Measurements from ENCODE around the gene KLHL22.
"Not testable (repeated sequence)": the region's sequence is repeated elsewhere in the genome, so short reads cannot be mapped to it uniquely, and the experiment has no call there.

The KLHL22 gene

DNA sequence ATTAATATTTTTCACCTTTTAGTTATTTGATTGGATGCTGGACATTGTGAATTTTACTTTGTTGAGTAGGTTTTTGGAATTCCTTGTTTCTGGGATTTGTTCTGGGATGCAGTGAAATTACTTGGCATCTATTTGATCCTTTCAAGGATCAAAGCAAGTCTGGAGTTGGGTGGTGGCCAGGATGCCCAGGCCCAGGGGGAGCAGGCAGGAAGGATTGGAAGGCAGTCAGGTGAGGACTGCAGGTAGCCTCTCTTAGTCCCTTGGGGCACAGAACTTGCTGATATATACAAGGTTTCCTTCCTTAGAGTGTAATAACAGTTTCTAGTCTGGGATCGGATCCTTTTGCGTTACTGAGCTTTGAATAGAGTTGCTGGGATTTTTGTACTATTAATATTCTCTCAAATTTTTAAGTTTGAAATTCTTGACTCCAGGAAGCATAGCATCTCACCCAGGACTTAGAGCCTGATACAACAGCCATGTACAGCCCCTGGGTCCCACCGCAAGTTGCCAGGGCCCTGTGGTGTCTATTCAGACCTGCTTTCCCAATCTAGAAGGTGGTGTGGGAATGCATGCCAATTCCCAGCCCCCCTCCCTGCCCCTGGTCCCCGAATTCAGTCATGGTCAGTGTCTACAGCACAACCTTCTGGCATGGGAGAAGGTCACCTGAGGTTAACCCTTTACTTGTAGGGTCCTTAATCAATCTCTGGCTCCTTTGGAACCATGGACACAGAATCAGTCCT, 95.6 kb downstream of the KLHL22 start:
- DNase-seq (ENCODE audit: low read depth), result no peak

DNA sequence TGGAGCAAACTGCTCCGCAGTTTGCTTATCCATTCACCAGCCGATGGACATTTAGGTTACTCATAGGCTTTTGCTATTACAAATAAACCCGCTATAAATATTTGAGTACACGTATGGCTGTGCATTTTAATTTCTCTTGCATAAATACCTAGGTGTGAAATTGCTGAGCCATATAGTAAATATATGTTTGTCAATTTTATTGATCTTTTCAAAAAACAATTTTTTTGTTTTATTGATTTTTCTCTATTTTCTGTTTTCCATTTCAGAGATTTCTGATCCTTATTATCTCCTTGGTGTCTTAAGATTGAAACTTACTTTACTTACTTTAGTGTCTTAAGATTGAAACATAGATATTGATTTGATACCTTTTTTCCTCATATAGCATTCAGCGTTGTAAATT, 97.2 kb downstream of the KLHL22 start:
- DNase-seq (ENCODE audit: low read depth), result no peak

DNA sequence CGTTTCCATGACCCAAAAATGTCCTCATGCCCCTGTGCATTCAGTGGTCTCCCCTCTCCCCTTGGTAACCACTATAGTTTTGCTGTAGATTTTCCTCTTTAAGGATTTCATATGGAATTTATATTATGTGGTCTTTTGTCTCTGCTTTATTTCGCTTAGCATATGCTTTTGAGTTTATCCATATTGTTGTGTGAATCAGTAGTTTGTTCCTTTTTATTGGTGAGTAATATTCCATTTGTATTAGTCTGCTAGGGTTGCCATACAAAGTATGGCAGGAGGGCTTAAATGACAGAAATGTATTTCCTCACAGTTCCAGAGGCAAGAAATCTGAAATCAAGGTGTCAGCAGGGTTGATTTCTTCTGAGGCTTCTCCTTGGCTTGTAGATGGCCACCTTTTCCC, 98.1 kb downstream of the KLHL22 start:
- DNase-seq (ENCODE audit: low read depth), result no peak

DNA sequence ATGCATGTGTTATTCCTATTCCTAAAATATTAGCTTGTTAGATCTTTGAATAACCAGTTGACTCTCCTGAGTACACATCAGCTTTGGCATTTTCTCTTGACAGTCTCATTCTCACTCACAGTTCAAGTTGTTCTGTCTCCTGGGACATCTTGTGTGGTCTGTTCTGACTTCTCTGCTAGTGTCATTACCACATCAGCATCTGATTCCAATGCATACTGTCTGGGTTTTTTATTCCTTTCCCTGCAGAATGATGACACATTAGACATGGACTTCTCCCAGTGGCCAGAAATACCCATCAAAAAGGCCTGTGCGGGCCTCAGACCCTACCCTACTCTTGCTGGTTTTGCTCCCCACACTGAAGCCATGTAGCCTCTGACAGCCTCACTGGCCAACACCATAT, 99.0 kb downstream of the KLHL22 start:
- DNase-seq (ENCODE audit: low read depth), result no peak

DNA sequence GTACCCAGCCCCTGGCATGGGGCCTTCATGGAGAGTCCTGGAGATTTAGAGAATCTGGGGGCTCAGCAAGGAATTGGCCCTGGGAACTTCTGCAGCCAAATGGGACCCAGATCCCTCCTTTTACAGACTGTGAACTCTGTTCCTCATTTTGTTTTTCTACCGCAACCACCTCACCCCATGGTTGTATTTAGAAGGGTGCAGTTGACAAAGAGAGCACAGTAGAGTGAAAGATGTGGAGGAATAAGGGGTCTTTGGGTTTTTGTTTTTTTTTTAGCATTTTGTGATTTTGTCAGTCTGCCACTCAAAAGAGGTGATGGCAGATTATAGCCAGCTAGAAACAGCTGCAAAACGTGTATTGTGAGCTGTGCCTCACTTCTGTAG, 99.7 kb downstream of the KLHL22 start:
- DNase-seq (ENCODE audit: low read depth), result no peak

DNA sequence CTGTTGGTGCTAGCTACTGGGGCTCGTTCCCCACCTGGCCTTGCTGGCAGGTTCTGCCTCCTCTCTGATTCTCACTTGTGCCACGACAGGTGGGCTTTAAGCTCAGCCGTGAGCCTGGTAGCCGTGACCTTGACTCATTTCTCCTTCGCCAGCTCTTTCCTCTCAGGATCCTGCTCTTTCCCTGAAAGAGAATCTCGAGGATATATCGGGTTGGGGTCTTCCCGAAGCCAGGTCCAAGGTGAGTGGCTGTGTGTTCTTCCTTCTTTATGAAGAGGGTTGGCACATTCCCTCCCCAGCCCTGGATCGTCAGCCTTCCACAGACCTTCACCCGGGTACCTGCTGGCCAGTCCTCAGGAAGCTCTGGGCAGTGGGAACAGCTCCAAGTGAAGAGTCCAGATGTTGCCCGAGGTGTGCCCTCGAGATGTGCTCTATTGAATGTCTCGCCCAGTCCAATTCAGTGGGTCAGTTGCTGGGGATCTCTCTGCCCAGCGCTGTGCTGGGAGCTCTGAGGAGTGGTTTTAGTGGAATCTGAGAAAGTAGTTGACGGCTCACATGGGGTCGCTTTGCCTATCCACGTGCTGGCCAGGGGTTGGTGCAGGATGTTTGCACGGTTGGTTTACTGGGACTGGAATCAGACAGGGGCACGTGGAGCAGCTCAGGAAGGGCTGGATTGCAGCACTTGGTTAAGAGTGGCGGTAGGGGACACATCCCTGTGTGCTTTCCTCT, 100.3 kb downstream of the KLHL22 start:
- DNase-seq (ENCODE audit: low read depth), result no peak

DNA sequence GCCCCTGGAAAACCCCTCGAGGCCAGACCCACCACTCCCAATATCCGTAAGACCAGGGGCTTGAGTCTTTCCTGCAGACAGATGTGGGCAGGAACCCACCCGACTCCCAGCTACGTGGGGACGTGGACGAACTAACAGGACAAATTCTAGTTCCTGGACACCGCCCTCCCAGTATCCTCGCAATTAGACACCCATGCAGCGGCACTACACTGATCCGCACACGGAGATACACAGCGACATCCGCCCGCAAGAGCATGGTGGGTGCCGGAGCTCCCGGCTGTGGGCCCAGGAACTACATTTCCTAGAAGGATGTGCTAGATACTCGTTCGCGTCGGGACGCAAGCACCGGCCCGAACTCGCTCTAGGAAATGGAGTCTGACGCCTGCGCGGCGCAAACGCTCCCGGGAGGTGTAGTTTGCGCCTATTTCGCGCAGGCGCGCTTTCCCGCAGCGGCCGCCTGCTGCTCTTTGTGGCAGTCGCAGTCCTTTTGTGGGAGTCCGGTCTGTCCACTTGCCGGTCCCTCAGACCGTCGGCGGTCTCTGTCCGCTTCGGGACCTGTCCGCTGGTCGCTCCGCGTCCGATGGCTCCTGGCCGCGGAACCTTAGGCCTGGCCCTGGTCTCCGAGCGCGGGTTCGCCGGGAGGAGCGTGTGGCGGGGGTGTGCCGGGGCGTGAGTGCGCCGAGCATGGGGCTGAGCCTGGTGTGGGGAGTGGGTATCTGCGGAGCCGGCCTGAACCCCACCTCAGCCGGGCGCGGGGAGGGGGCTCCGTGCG, 101.7 kb downstream of the KLHL22 start, which contains the start of gene ZNF74:
ZNF74 (plus strand) TSS at position 447 of the 772 bp plus-strand sequence. CDS start 478 bp downstream, outside the sequence.
- peak; percentile 92 for DNase-seq (ENCODE audit: low read depth)

DNA sequence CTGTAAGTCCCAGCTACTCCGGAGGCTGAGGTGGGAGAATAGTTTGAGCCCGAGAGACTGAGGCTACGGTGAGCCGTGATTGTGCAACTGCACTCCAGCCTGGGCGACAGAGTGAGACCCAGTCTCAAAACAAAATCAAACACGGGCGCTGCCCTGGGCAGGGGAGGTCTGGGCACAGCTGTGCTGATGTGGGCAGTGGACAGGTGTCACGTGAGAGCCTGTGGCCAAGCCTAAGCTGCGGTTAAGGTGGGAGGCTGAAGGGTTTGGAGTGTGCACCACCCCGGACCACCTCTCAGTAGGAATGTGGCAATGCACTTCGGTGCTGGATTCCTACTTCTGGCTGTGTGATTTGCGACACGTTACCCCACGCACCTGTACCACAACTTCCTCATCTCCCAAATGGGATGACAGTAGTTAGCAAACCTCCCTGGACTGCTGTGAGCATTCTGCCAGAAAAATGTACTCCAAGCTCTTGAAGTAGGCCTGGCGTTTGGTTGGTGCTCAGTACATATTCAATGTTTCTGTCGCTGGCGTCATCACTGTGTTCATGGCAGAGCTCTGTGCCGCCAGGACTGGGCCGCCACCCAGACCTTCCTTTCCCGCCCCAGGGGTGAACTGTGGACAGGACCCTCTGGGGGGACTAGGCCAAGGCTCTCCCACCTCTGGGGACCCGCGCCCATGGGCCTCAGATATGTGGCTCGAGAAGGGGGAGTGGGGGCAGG, 102.5 kb downstream of the KLHL22 start:
- no peak for DNase-seq (ENCODE audit: low read depth)

DNA sequence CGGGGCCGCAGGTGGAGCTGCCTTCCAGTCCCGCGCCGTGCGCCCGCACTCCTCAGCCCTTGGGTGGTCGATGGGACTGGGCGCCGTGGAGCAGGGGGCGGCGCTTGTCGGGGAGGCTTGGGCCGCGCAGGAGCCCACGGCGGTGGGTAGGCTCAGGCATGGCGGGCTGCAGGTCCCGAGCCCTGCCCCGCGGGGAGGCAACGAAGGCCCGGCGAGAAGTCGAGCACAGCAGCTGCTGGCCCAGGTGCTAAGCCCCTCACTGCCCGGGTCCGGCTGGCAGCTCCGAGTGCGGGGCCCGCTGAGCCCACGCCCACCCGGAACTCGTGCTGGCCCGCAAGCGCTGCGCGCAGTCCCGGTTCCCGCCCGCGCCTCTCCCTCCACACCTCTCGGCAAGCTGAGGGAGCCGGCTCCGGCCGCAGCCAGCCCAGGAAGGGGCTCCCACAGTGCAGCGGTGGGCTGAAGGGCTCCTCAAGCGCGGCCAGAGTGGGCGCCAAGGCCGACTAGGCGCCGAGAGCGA, 103.2 kb downstream of the KLHL22 start:
- DNase-seq (ENCODE audit: low read depth), result not testable (repeated sequence)
